ENCODE results near the gene TMEM63A.

DNA sequence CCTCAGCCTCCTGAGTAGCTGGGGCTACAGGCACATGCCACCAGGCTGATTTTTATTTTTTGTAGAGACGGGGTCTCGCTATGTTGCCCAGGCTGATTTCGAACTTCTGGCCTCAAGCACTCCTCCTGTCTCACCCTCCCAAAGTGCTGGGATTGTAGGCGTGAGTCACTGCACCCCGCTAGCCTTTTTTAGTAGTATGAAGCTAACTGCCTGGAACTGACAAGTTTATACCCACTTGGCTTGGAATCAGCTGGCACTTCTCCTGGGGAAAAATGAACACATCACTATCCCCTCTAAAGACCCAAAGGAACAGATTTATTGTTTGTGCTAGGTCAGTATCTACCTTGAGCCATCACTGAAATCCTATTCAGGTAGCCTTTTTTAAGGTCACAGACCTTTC is 19.0 kb downstream of the TMEM63A start:
- TF ChIP-seq POLR2A (IDR thresholded peaks at IDR 0.05) (no peak), POLR2AphosphoS5 (IDR thresholded peaks at IDR 0.05; ENCODE audit: insufficient read depth in 1 of 2, low read depth in 1 of 2) (no peak)
- TF ChIP-seq, protein P1, sequence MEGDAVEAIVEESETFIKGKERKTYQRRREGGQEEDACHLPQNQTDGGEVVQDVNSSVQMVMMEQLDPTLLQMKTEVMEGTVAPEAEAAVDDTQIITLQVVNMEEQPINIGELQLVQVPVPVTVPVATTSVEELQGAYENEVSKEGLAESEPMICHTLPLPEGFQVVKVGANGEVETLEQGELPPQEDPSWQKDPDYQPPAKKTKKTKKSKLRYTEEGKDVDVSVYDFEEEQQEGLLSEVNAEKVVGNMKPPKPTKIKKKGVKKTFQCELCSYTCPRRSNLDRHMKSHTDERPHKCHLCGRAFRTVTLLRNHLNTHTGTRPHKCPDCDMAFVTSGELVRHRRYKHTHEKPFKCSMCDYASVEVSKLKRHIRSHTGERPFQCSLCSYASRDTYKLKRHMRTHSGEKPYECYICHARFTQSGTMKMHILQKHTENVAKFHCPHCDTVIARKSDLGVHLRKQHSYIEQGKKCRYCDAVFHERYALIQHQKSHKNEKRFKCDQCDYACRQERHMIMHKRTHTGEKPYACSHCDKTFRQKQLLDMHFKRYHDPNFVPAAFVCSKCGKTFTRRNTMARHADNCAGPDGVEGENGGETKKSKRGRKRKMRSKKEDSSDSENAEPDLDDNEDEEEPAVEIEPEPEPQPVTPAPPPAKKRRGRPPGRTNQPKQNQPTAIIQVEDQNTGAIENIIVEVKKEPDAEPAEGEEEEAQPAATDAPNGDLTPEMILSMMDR (IDR thresholded peaks at IDR 0.05) = no peak
